Measurements from ENCODE around the gene FNDC3A. TPM values are rescaled to one million over a fixed set of nuclear protein-coding genes. Genes with fewer than 3 reads are reported as not detected.

Gene FNDC3A
- total and polyA plus RNA-seq, 4 donors, result 25.2 to 89.5 (median 32.1) TPM

DNA sequence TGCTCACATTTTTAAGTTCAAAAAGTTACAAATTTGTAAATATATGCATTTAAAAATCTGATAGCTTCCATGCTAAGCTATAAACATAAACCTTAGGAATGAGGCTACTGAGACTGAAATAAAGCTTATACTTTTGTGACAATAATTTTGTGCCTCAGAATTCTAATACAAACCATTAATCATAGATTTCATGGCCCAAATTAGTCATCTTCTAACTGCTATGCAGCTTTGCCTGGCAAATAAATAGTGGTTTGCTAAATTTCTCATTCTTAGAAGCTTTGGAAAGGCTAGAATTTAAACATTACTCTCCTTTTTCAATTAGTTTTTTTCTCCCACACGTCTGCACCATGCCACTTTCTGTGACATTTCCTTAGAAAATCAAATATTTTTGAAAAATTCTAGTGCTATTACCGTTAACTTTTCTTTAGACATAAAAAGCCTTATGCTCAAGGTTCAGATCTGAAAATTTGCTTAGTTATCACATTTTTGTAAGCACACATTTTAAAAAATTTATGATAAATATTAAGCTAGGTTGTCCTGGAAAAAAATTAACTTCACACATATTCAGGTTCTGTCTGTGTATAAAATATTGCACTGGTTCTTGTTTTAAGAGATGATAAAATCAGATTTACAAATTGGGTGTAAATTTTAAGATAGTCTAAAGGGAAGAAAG is 46.9 kb downstream of the FNDC3A start (continued):
- no peak for TF ChIP-seq CTCF (IDR thresholded peaks at IDR 0.05; ENCODE audit: low read depth, low read length, missing input control)

DNA sequence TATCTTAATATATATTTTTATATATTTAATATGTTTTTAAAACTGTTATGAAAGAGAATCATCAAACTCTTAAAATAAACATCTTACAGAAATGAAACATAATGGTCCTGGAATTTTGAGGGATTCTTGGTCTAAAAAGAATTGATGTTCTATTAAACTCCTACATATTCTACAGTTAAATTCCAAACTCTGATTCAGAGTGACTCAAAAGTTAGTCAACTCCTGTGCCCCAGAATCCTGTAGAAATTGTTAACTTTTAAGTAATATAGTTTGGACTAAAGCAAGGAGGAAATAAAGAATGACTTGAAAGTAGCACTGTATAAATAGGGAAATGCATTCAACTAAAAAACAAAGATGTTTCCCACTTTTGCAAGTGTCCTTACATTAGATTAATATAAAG is 47.7 kb downstream of the FNDC3A start:
- Histone ChIP-seq H3K4me1 (ENCODE audit: control insufficient read depth in 4 of 4, insufficient read depth in 4 of 4, low read length in 3 of 4) (no peaks in the 10 kb centered on the region), H3K27me3 (ENCODE audit: control insufficient read depth in 4 of 4, insufficient read depth in 4 of 4, low read length in 3 of 4) (no peaks in the 10 kb centered on the region), H3K27ac (ENCODE audit: low read depth in 1 of 2, low read length in 2 of 2) (no peak overlapping the region), H3K9ac (ENCODE audit: low read depth in 1 of 2, low read length in 2 of 2) (no peak overlapping the region), H3K4me3 (ENCODE audit: low read depth in 1 of 3, low read length in 3 of 3) (no peak overlapping the region), H3K36me3 (ENCODE audit: control insufficient read depth in 4 of 4, insufficient read depth in 3 of 4, low read depth in 1 of 4, low read length in 3 of 4) (no peaks in the 10 kb centered on the region), H3K9me3 (ENCODE audit: control insufficient read depth in 4 of 4, low read length in 3 of 4) (no peaks in the 10 kb centered on the region)
- TF ChIP-seq MAX (IDR thresholded peaks at IDR 0.05) (no peak), FOXA1 (IDR thresholded peaks at IDR 0.05) (no peak), RXRA (IDR thresholded peaks at IDR 0.05) (no peak), JUND (IDR thresholded peaks at IDR 0.05) (no peak), HNF4A (conservative IDR thresholded peaks at IDR 0.05) (no peak), CTCF (IDR thresholded peaks at IDR 0.05; ENCODE audit: low read depth, low read length, missing input control) (no peak), SP1 (IDR thresholded peaks at IDR 0.05) (no peak)
- no peak for DNase-seq (ENCODE audit: low spot score)

GRCh38 chr13:49026851-49027250 is 51.1 kb downstream of the FNDC3A start:
- Histone ChIP-seq H3K9me3 (ENCODE audit: control insufficient read depth in 4 of 4, low read length in 3 of 4) (no peaks in the 10 kb centered on the region), H3K4me1 (ENCODE audit: control insufficient read depth in 4 of 4, insufficient read depth in 4 of 4, low read length in 3 of 4) (no peaks in the 10 kb centered on the region), H3K4me3 (ENCODE audit: low read depth in 1 of 3, low read length in 3 of 3) (no peak overlapping the region), H3K36me3 (ENCODE audit: control insufficient read depth in 4 of 4, insufficient read depth in 3 of 4, low read depth in 1 of 4, low read length in 3 of 4) (no peaks in the 10 kb centered on the region), H3K27ac (ENCODE audit: low read depth in 1 of 2, low read length in 2 of 2) (no peak overlapping the region), H3K9ac (ENCODE audit: low read depth in 1 of 2, low read length in 2 of 2) (no peak overlapping the region), H3K27me3 (ENCODE audit: control insufficient read depth in 4 of 4, insufficient read depth in 4 of 4, low read length in 3 of 4) (no peaks in the 10 kb centered on the region)
- no peak for DNase-seq (ENCODE audit: low spot score)
- WGBS, result 39% methylated on average over 1 of the region's 1 CpG
- TF ChIP-seq GABPA (IDR thresholded peaks at IDR 0.05 in 1 of 2, conservative IDR thresholded peaks at IDR 0.05 in 1 of 2) (no peak), YY1 (IDR thresholded peaks at IDR 0.05) (no peak), CTCF (IDR thresholded peaks at IDR 0.05; ENCODE audit: low read depth, low read length, missing input control) (no peak), TAF1 (conservative IDR thresholded peaks at IDR 0.05) (no peak), FOXA2 (IDR thresholded peaks at IDR 0.05) (no peak), FOXA1 (IDR thresholded peaks at IDR 0.05) (no peak), EGR1 (IDR thresholded peaks at IDR 0.05; ENCODE audit: low read depth in 2 of 2) (no peak), HNF4A (conservative IDR thresholded peaks at IDR 0.05) (no peak), RAD21 (IDR thresholded peaks at IDR 0.05) (no peak)
- TF ChIP-seq, protein P1, sequence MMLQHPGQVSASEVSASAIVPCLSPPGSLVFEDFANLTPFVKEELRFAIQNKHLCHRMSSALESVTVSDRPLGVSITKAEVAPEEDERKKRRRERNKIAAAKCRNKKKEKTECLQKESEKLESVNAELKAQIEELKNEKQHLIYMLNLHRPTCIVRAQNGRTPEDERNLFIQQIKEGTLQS (IDR thresholded peaks at IDR 0.05), result no peak
